ENCODE results near the gene ZNF333. TPM values are rescaled to one million over a fixed set of nuclear protein-coding genes. Genes with fewer than 3 reads are reported as not detected.

Gene ZNF333
- polyA plus RNA-seq, 1 donor from 2014 or later, result 67.6 TPM

GRCh38 chr19:14677464-14677863 lies 12.4 kb upstream of the ZNF333 start:
- no peaks in the 10 kb centered on the region for H4K20me1 ChIP-seq (ENCODE audit: insufficient read depth)
- no peaks in the 10 kb centered on the region for H3K9me2 ChIP-seq (ENCODE audit: insufficient read depth, low read length)
- no peak overlapping the region for H3K27ac ChIP-seq (ENCODE audit: low read length)
- H3K9ac ChIP-seq (ENCODE audit: low read length), result no peak overlapping the region
- no peak for TF ChIP-seq TAF1 (IDR thresholded peaks at IDR 0.05; ENCODE audit: low read depth)
- no peak for TF ChIP-seq SMC3 (conservative IDR thresholded peaks at IDR 0.05; ENCODE audit: poor library complexity)
- H3K27me3 ChIP-seq (ENCODE audit: insufficient read depth, low read depth, low read length), result peaks cover 3% of the 10 kb centered on the region
- H3K4me2 ChIP-seq (ENCODE audit: low read length), result no peak overlapping the region
- no peaks in the 10 kb centered on the region for H3K36me3 ChIP-seq (ENCODE audit: insufficient read depth, low read length)
- H2AFZ ChIP-seq (ENCODE audit: low read depth, low read length), result no peak overlapping the region
- H3K9me3 ChIP-seq (ENCODE audit: low read length), result no peaks in the 10 kb centered on the region
- no peaks in the 10 kb centered on the region for H3K79me2 ChIP-seq (replicated peaks; ENCODE audit: insufficient read depth, low read length)
- no peak overlapping the region for H3K4me3 ChIP-seq (ENCODE audit: low read length)
- no peaks in the 10 kb centered on the region for H3F3A ChIP-seq (ENCODE audit: insufficient read depth, low read length, poor library complexity, severe bottlenecking)

GRCh38 chr19:14678199-14678598 lies 11.6 kb upstream of the ZNF333 start:
- no peaks in the 10 kb centered on the region for H3F3A ChIP-seq (ENCODE audit: insufficient read depth, low read length, poor library complexity, severe bottlenecking)
- H3K27me3 ChIP-seq (ENCODE audit: insufficient read depth, low read depth, low read length), result peaks cover 3% of the 10 kb centered on the region
- no peak overlapping the region for H3K4me3 ChIP-seq (ENCODE audit: low read length)
- H3K9me3 ChIP-seq (ENCODE audit: low read length), result no peaks in the 10 kb centered on the region
- H3K27ac ChIP-seq (ENCODE audit: low read length), result no peak overlapping the region
- H4K20me1 ChIP-seq (ENCODE audit: insufficient read depth), result no peaks in the 10 kb centered on the region
- no peak for TF ChIP-seq TAF1 (IDR thresholded peaks at IDR 0.05; ENCODE audit: low read depth)
- TF ChIP-seq REST (IDR thresholded peaks at IDR 0.05; ENCODE audit: borderline replicate concordance), result no peak
- TF ChIP-seq EZH2 (IDR thresholded peaks at IDR 0.05; ENCODE audit: borderline replicate concordance, insufficient read depth, low read length, poor library complexity, severe bottlenecking), result no peak
- TF ChIP-seq POLR2AphosphoS5 (IDR thresholded peaks at IDR 0.05), result no peak
- TF ChIP-seq SMC3 (conservative IDR thresholded peaks at IDR 0.05; ENCODE audit: poor library complexity), result no peak
- TF ChIP-seq CTCF (IDR thresholded peaks at IDR 0.05; ENCODE audit: poor library complexity, severe bottlenecking), result no peak
- TF ChIP-seq RAD21 (conservative IDR thresholded peaks at IDR 0.05), result no peak
- no peak overlapping the region for H3K9ac ChIP-seq (ENCODE audit: low read length)
- no peak overlapping the region for H3K4me2 ChIP-seq (ENCODE audit: low read length)
- H3K36me3 ChIP-seq (ENCODE audit: insufficient read depth, low read length), result no peaks in the 10 kb centered on the region
- no peaks in the 10 kb centered on the region for H3K9me2 ChIP-seq (ENCODE audit: insufficient read depth, low read length)
- no peaks in the 10 kb centered on the region for H3K79me2 ChIP-seq (replicated peaks; ENCODE audit: insufficient read depth, low read length)
- H2AFZ ChIP-seq (ENCODE audit: low read depth, low read length), result no peak overlapping the region

GRCh38 chr19:14682084-14682483 lies 7.8 kb upstream of the ZNF333 start:
- Histone ChIP-seq H3K9me3 (ENCODE audit: low read length) (no peaks in the 10 kb centered on the region), H4K20me1 (ENCODE audit: insufficient read depth) (no peaks in the 10 kb centered on the region), H3K4me2 (ENCODE audit: low read length) (no peak overlapping the region), H3K9ac (ENCODE audit: low read length) (no peak overlapping the region), H3K9me2 (ENCODE audit: insufficient read depth, low read length) (no peaks in the 10 kb centered on the region), H2AFZ (ENCODE audit: low read depth, low read length) (no peak overlapping the region), H3F3A (ENCODE audit: insufficient read depth, low read length, poor library complexity, severe bottlenecking) (no peaks in the 10 kb centered on the region), H3K36me3 (ENCODE audit: insufficient read depth, low read length) (no peaks in the 10 kb centered on the region), H3K27ac (ENCODE audit: low read length) (no peak overlapping the region), H3K27me3 (ENCODE audit: insufficient read depth, low read depth, low read length) (peaks cover 3% of the 10 kb centered on the region), H3K4me3 (ENCODE audit: low read length) (no peak overlapping the region), H3K79me2 (replicated peaks; ENCODE audit: insufficient read depth, low read length) (no peaks in the 10 kb centered on the region)
- TF ChIP-seq EP300 (conservative IDR thresholded peaks at IDR 0.05; ENCODE audit: poor library complexity, severe bottlenecking), result no peak

Measured in neural cell (in vitro differentiated cells).